ENCODE results near the gene NHS. TPM values are rescaled to one million over a fixed set of nuclear protein-coding genes. Genes with fewer than 3 reads are reported as not detected.

The NHS gene
- total RNA-seq, 1 donor from 2014 or later = 6.6 TPM

DNA sequence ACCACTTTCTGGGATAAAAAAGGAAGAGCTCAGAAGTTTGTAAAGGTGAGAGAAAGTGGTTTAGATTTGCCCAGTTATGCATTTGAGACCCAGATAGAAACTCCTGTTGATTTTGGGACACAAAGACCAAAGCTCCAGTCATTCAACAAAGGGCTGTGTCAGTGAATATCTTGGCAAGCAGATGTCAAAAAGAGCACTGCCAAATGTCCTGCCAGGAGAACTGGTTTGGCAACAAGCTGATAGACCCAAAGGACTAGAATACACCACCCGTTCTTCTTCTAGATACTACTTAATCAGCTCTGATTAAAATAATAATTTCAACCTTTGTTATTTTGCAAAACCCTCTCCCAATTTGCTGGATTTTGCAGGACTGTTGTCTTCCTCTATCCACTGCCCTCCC, 121.4 kb downstream of the NHS start:
- no peaks in the 10 kb centered on the region for H3K9me3 ChIP-seq (ENCODE audit: insufficient read depth, low read depth, low read length)
- H4K20me1 ChIP-seq (ENCODE audit: insufficient read depth, low read length) = peaks cover 9% of the 10 kb centered on the region
- H3K4me2 ChIP-seq (ENCODE audit: low read length) = no peak overlapping the region
- no peak for FAIRE-seq
- no peak overlapping the region for H3K4me3 Mint-ChIP-seq (ENCODE audit: unreplicated experiment)
- no peak overlapping the region for H3K4me3 ChIP-seq (ENCODE audit: insufficient read depth, low read depth, low read length)
- H3K36me3 ChIP-seq (ENCODE audit: insufficient read depth, low read length) = no peaks in the 10 kb centered on the region
- no peak for DNase-seq (ENCODE audit: low read depth)
- H3K36me3 Mint-ChIP-seq (ENCODE audit: low read depth, unreplicated experiment) = no peaks in the 10 kb centered on the region
- H3K9me3 Mint-ChIP-seq (ENCODE audit: unreplicated experiment) = no peaks in the 10 kb centered on the region
- H2AFZ ChIP-seq (ENCODE audit: low read depth, low read length) = no peak overlapping the region
- H3K9ac ChIP-seq (ENCODE audit: low read length) = no peak overlapping the region
- H3K4me1 ChIP-seq (ENCODE audit: insufficient read depth, low read length) = peaks cover 12% of the 10 kb centered on the region
- H3K4me1 Mint-ChIP-seq (ENCODE audit: low read depth, unreplicated experiment) = peaks cover 21% of the 10 kb centered on the region
- no peaks in the 10 kb centered on the region for H3K27me3 Mint-ChIP-seq (ENCODE audit: low read depth, unreplicated experiment)
- no peaks in the 10 kb centered on the region for H3K27me3 ChIP-seq (ENCODE audit: insufficient read depth, low read length)
- peaks cover 33% of the 10 kb centered on the region for H3K79me2 ChIP-seq (ENCODE audit: insufficient read depth, low read length)
- no peak overlapping the region for H3K27ac ChIP-seq (ENCODE audit: low read depth, low read length)
- no peak overlapping the region for H3K27ac Mint-ChIP-seq (ENCODE audit: unreplicated experiment)
- TF ChIP-seq, protein P1, sequence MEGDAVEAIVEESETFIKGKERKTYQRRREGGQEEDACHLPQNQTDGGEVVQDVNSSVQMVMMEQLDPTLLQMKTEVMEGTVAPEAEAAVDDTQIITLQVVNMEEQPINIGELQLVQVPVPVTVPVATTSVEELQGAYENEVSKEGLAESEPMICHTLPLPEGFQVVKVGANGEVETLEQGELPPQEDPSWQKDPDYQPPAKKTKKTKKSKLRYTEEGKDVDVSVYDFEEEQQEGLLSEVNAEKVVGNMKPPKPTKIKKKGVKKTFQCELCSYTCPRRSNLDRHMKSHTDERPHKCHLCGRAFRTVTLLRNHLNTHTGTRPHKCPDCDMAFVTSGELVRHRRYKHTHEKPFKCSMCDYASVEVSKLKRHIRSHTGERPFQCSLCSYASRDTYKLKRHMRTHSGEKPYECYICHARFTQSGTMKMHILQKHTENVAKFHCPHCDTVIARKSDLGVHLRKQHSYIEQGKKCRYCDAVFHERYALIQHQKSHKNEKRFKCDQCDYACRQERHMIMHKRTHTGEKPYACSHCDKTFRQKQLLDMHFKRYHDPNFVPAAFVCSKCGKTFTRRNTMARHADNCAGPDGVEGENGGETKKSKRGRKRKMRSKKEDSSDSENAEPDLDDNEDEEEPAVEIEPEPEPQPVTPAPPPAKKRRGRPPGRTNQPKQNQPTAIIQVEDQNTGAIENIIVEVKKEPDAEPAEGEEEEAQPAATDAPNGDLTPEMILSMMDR (IDR thresholded peaks at IDR 0.05; ENCODE audit: insufficient read depth, low read depth, low read length) = no peak
- no peak for TF ChIP-seq EZH2 (IDR thresholded peaks at IDR 0.05; ENCODE audit: insufficient read depth, low read length)

GRCh38 chrX:17497193-17497592, 122.2 kb downstream of the NHS start:
- H3K27ac Mint-ChIP-seq (ENCODE audit: unreplicated experiment) = no peak overlapping the region
- no peaks in the 10 kb centered on the region for H3K36me3 ChIP-seq (ENCODE audit: insufficient read depth, low read length)
- no peak overlapping the region for H2AFZ ChIP-seq (ENCODE audit: low read depth, low read length)
- H3K9ac ChIP-seq (ENCODE audit: low read length) = no peak overlapping the region
- no peak overlapping the region for H3K4me3 Mint-ChIP-seq (ENCODE audit: unreplicated experiment)
- no peak overlapping the region for H3K4me3 ChIP-seq (ENCODE audit: insufficient read depth, low read depth, low read length)
- H4K20me1 ChIP-seq (ENCODE audit: insufficient read depth, low read length) = peaks cover 9% of the 10 kb centered on the region
- no peaks in the 10 kb centered on the region for H3K9me3 ChIP-seq (ENCODE audit: insufficient read depth, low read depth, low read length)
- H3K36me3 Mint-ChIP-seq (ENCODE audit: low read depth, unreplicated experiment) = no peaks in the 10 kb centered on the region
- H3K27ac ChIP-seq (ENCODE audit: low read depth, low read length) = no peak overlapping the region
- peaks cover 12% of the 10 kb centered on the region for H3K4me1 ChIP-seq (ENCODE audit: insufficient read depth, low read length)
- H3K9me3 Mint-ChIP-seq (ENCODE audit: unreplicated experiment) = no peaks in the 10 kb centered on the region
- H3K4me1 Mint-ChIP-seq (ENCODE audit: low read depth, unreplicated experiment) = peaks cover 21% of the 10 kb centered on the region
- peak; percentile 52 for FAIRE-seq
- no peaks in the 10 kb centered on the region for H3K27me3 Mint-ChIP-seq (ENCODE audit: low read depth, unreplicated experiment)
- TF ChIP-seq, protein P1 (IDR thresholded peaks at IDR 0.05; ENCODE audit: insufficient read depth, low read depth, low read length) = no peak
- TF ChIP-seq EZH2 (IDR thresholded peaks at IDR 0.05; ENCODE audit: insufficient read depth, low read length) = no peak
- peaks cover 36% of the 10 kb centered on the region for H3K79me2 ChIP-seq (ENCODE audit: insufficient read depth, low read length)
- H3K4me2 ChIP-seq (ENCODE audit: low read length) = no peak overlapping the region
- DNase-seq (ENCODE audit: low read depth) = no peak
- H3K27me3 ChIP-seq (ENCODE audit: insufficient read depth, low read length) = no peaks in the 10 kb centered on the region

GRCh38 chrX:17499512-17499911, 124.5 kb downstream of the NHS start:
- Histone ChIP-seq H4K20me1 (ENCODE audit: insufficient read depth, low read length) (peaks cover 9% of the 10 kb centered on the region), H3K4me3 (ENCODE audit: insufficient read depth, low read depth, low read length) (no peak overlapping the region), H2AFZ (ENCODE audit: low read depth, low read length) (no peak overlapping the region), H3K36me3 (ENCODE audit: insufficient read depth, low read length) (no peaks in the 10 kb centered on the region), H3K4me1 (ENCODE audit: insufficient read depth, low read length) (peaks cover 12% of the 10 kb centered on the region), H3K9me3 (ENCODE audit: insufficient read depth, low read depth, low read length) (no peaks in the 10 kb centered on the region), H3K27me3 (ENCODE audit: insufficient read depth, low read length) (no peaks in the 10 kb centered on the region), H3K9ac (ENCODE audit: low read length) (peak overlapping the region; percentile 43), H3K79me2 (ENCODE audit: insufficient read depth, low read length) (peaks cover 29% of the 10 kb centered on the region), H3K4me2 (ENCODE audit: low read length) (no peak overlapping the region), H3K27ac (ENCODE audit: low read depth, low read length) (peak overlapping the region; percentile 48)
- Mint-ChIP-seq H3K4me3 (ENCODE audit: unreplicated experiment) (no peak overlapping the region), H3K4me1 (ENCODE audit: low read depth, unreplicated experiment) (peaks cover 15% of the 10 kb centered on the region), H3K36me3 (ENCODE audit: low read depth, unreplicated experiment) (no peaks in the 10 kb centered on the region), H3K27ac (ENCODE audit: unreplicated experiment) (no peak overlapping the region), H3K27me3 (ENCODE audit: low read depth, unreplicated experiment) (no peaks in the 10 kb centered on the region), H3K9me3 (ENCODE audit: unreplicated experiment) (no peaks in the 10 kb centered on the region)
- DNase-seq (ENCODE audit: low read depth) = no peak
- TF ChIP-seq, protein P1 (IDR thresholded peaks at IDR 0.05; ENCODE audit: insufficient read depth, low read depth, low read length) = no peak
- TF ChIP-seq EZH2 (IDR thresholded peaks at IDR 0.05; ENCODE audit: insufficient read depth, low read length) = no peak
- no peak for FAIRE-seq
